ENCODE data around the gene MRPL27.
A peak's percentile ranks its signal among the peaks of the same experiment; 100 is the strongest.

MRPL27 gene

DNA sequence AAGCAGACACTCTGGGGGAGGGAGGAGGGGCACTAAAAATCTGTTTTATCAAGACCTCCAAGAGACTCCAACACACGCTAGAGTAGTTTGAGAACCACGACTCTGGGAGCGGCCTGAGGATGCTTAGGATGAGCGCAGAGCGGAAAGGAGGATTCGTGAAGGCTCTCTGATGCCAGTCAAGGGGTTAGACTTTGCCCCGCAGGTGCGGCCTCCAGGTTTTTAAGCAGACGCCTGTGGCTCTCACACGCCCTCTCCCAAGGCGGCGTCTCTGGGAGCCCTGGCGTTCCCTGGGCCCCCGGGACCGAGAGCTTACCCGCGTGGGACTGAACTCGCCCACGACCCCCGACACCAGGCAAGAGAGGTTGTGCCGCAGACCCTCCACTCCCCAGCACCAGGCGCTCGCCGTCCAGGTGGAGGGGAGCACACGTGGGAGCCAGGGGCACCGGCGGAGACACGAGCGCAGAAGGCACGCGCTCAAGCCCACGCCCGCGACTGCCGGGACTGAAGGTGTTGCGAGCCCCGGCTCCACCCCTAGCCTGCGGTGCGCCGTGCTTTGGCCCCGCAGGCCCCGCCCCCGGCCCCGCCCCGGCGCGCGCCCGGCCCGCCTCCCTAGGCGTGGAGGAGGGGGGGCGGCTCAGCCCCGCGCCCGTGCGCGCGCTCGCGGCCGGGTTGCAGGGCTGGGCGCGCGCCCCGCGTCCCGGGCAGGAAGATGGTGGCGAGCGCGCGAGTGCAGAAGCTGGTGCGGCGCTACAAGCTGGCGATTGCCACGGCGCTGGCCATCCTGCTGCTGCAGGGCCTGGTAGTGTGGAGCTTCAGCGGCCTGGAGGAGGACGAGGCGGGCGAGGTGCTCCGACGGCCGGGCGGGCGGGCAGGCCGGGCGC is 27.3 kb downstream of the MRPL27 start, which contains the start of gene XYLT2:
TSS of gene XYLT2 (plus strand) at position 695 of the 881 bp plus-strand sequence. CDS start at position 710, 15 bp downstream.
- H3K4me3 ChIP-seq (ENCODE audit: low read depth, low read length), result peak within 1 kb of the TSS; percentile 88
- POLR2A ChIA-PET, result interaction anchor here (0.5 to 2.0 kb wide), 9 partner anchors 10 to 259 kb away, joined by 3 to 10 read pairs (median 5); partner anchors contain the start of genes EME1 and MRPL27
- peaks cover 0 to 6% of the 10 kb centered on the region in 2 experiments; a peak in 1 of 3 replicates for H3K36me3 ChIP-seq (ENCODE audit: control insufficient read depth in 2 of 2, insufficient read depth in 1 of 2, low read length in 2 of 2)
- H3K27ac ChIP-seq (ENCODE audit: extremely low read depth, low read depth, low read length), result peak within 1 kb of the TSS; percentile 83; the same call in 1 of the 2 replicates
- peaks cover 11% of the 10 kb centered on the region for H3K4me1 ChIP-seq (ENCODE audit: control insufficient read depth, insufficient read depth, low read length)
- no peaks in the 10 kb centered on the region for H3K9me3 ChIP-seq (ENCODE audit: control insufficient read depth, insufficient read depth, low read depth, low read length)
- CTCF ChIA-PET, result interaction anchor here (0.6 to 4.2 kb wide), 5 partner anchors 12 to 148 kb away, joined by 3 to 39 read pairs (median 3); no protein-coding TSS in a partner anchor
- TF ChIP-seq ZEB2 (tag by site-specific recombination; IDR thresholded peaks at IDR 0.05), result 0 out of 2 replicates have a peak, but pooled peaks have one; percentile 61
- TF ChIP-seq YY2 (tag by site-specific recombination; IDR thresholded peaks at IDR 0.05), result no peak
- peak; percentile 44; the same call in 1 of the 2 replicates for TF ChIP-seq ZBTB48 (tag by site-specific recombination; IDR thresholded peaks at IDR 0.05)
- no peak for TF ChIP-seq ZNF416 (tag by site-specific recombination; IDR thresholded peaks at IDR 0.05)
- TF ChIP-seq, protein P1, sequence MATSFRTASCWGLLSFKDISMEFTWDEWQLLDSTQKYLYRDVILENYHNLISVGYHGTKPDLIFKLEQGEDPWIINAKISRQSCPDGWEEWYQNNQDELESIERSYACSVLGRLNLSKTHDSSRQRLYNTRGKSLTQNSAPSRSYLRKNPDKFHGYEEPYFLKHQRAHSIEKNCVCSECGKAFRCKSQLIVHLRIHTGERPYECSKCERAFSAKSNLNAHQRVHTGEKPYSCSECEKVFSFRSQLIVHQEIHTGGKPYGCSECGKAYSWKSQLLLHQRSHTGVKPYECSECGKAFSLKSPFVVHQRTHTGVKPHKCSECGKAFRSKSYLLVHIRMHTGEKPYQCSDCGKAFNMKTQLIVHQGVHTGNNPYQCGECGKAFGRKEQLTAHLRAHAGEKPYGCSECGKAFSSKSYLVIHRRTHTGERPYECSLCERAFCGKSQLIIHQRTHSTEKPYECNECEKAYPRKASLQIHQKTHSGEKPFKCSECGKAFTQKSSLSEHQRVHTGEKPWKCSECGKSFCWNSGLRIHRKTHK (tag by site-specific recombination; IDR thresholded peaks at IDR 0.05), result no peak
- TF ChIP-seq, protein P2, sequence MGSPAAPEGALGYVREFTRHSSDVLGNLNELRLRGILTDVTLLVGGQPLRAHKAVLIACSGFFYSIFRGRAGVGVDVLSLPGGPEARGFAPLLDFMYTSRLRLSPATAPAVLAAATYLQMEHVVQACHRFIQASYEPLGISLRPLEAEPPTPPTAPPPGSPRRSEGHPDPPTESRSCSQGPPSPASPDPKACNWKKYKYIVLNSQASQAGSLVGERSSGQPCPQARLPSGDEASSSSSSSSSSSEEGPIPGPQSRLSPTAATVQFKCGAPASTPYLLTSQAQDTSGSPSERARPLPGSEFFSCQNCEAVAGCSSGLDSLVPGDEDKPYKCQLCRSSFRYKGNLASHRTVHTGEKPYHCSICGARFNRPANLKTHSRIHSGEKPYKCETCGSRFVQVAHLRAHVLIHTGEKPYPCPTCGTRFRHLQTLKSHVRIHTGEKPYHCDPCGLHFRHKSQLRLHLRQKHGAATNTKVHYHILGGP (tag by site-specific recombination; IDR thresholded peaks at IDR 0.05), result no peak
- TF ChIP-seq HOXD13 (CRISPR knock-in tag; IDR thresholded peaks at IDR 0.05; ENCODE audit: borderline replicate concordance), result no peak
- TF ChIP-seq, protein P3, sequence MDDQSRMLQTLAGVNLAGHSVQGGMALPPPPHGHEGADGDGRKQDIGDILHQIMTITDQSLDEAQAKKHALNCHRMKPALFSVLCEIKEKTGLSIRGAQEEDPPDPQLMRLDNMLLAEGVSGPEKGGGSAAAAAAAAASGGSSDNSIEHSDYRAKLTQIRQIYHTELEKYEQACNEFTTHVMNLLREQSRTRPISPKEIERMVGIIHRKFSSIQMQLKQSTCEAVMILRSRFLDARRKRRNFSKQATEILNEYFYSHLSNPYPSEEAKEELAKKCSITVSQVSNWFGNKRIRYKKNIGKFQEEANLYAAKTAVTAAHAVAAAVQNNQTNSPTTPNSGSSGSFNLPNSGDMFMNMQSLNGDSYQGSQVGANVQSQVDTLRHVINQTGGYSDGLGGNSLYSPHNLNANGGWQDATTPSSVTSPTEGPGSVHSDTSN (CRISPR knock-in tag; IDR thresholded peaks at IDR 0.05), result peak; percentile 59; the same call in 1 of the 2 replicates
- no peak for TF ChIP-seq ZFP41 (tag by site-specific recombination; IDR thresholded peaks at IDR 0.05; ENCODE audit: borderline replicate concordance)
- TF ChIP-seq ZNF560 (tag by site-specific recombination; IDR thresholded peaks at IDR 0.05; ENCODE audit: borderline replicate concordance), result no peak
- TF ChIP-seq REPIN1 (tag by site-specific recombination; IDR thresholded peaks at IDR 0.05; ENCODE audit: low read depth), result no peak
- TF ChIP-seq, protein P4, sequence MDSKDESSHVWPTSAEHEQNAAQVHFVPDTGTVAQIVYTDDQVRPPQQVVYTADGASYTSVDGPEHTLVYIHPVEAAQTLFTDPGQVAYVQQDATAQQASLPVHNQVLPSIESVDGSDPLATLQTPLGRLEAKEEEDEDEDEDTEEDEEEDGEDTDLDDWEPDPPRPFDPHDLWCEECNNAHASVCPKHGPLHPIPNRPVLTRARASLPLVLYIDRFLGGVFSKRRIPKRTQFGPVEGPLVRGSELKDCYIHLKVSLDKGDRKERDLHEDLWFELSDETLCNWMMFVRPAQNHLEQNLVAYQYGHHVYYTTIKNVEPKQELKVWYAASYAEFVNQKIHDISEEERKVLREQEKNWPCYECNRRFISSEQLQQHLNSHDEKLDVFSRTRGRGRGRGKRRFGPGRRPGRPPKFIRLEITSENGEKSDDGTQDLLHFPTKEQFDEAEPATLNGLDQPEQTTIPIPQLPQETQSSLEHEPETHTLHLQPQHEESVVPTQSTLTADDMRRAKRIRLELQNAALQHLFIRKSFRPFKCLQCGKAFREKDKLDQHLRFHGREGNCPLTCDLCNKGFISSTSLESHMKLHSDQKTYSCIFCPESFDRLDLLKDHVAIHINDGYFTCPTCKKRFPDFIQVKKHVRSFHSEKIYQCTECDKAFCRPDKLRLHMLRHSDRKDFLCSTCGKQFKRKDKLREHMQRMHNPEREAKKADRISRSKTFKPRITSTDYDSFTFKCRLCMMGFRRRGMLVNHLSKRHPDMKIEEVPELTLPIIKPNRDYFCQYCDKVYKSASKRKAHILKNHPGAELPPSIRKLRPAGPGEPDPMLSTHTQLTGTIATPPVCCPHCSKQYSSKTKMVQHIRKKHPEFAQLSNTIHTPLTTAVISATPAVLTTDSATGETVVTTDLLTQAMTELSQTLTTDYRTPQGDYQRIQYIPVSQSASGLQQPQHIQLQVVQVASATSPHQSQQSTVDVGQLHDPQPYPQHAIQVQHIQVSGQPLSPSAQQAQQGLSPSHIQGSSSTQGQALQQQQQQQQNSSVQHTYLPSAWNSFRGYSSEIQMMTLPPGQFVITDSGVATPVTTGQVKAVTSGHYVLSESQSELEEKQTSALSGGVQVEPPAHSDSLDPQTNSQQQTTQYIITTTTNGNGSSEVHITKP (tag by site-specific recombination; IDR thresholded peaks at IDR 0.05), result peak; percentile 70
- TF ChIP-seq, protein P5, sequence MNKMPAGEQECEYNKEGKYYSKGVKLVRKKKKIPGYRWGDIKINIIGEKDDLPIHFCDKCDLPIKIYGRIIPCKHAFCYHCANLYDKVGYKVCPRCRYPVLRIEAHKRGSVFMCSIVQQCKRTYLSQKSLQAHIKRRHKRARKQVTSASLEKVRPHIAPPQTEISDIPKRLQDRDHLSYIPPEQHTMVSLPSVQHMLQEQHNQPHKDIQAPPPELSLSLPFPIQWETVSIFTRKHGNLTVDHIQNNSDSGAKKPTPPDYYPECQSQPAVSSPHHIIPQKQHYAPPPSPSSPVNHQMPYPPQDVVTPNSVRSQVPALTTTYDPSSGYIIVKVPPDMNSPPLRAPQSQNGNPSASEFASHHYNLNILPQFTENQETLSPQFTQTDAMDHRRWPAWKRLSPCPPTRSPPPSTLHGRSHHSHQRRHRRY (tag by site-specific recombination; IDR thresholded peaks at IDR 0.05), result no peak
- TF ChIP-seq ZNF76 (tag by site-specific recombination; IDR thresholded peaks at IDR 0.05; ENCODE audit: borderline replicate concordance, low read depth), result no peak
- TF ChIP-seq ZNF792 (tag by site-specific recombination; IDR thresholded peaks at IDR 0.05), result no peak
- TF ChIP-seq ZXDB (tag by site-specific recombination; IDR thresholded peaks at IDR 0.05), result 0 out of 2 replicates have a peak, but pooled peaks have one; percentile 54
- TF ChIP-seq ZNF133 (tag by site-specific recombination; IDR thresholded peaks at IDR 0.05), result no peak
- no peak for TF ChIP-seq ZNF776 (tag by site-specific recombination; IDR thresholded peaks at IDR 0.05; ENCODE audit: borderline replicate concordance)
- no peak for TF ChIP-seq ZNF2 (tag by site-specific recombination; IDR thresholded peaks at IDR 0.05)
- TF ChIP-seq ZNF48 (tag by site-specific recombination; IDR thresholded peaks at IDR 0.05), result no peak
- TF ChIP-seq, protein P6, sequence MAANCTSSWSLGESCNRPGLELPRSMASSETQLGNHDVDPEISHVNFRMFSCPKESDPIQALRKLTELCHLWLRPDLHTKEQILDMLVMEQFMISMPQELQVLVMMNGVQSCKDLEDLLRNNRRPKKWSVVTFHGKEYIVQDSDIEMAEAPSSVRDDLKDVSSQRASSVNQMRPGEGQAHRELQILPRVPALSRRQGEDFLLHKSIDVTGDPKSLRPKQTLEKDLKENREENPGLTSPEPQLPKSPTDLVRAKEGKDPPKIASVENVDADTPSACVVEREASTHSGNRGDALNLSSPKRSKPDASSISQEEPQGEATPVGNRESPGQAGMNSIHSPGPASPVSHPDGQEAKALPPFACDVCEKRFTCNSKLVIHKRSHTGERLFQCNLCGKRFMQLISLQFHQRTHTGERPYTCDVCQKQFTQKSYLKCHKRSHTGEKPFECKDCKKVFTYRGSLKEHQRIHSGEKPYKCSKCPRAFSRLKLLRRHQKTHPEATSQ (tag by site-specific recombination; IDR thresholded peaks at IDR 0.05), result no peak
- TF ChIP-seq ZNF707 (tag by site-specific recombination; IDR thresholded peaks at IDR 0.05), result no peak
- TF ChIP-seq ZSCAN16 (tag by site-specific recombination; IDR thresholded peaks at IDR 0.05), result peak; percentile 83; the same call in 1 of the 2 replicates
- no peak for TF ChIP-seq TCF7L2 (IDR thresholded peaks at IDR 0.05; ENCODE audit: borderline replicate concordance, low read depth, low read length)
- TF ChIP-seq ZBTB1 (tag by site-specific recombination; IDR thresholded peaks at IDR 0.05), result no peak
- peak; percentile 50; the same call in 1 of the 2 replicates for TF ChIP-seq YY1 (tag by site-specific recombination; IDR thresholded peaks at IDR 0.05)
- TF ChIP-seq ZBTB17 (tag by site-specific recombination; IDR thresholded peaks at IDR 0.05), result peak; percentile 75
